ENCODE measurements around the gene UTS2R.

UTS2R gene

DNA sequence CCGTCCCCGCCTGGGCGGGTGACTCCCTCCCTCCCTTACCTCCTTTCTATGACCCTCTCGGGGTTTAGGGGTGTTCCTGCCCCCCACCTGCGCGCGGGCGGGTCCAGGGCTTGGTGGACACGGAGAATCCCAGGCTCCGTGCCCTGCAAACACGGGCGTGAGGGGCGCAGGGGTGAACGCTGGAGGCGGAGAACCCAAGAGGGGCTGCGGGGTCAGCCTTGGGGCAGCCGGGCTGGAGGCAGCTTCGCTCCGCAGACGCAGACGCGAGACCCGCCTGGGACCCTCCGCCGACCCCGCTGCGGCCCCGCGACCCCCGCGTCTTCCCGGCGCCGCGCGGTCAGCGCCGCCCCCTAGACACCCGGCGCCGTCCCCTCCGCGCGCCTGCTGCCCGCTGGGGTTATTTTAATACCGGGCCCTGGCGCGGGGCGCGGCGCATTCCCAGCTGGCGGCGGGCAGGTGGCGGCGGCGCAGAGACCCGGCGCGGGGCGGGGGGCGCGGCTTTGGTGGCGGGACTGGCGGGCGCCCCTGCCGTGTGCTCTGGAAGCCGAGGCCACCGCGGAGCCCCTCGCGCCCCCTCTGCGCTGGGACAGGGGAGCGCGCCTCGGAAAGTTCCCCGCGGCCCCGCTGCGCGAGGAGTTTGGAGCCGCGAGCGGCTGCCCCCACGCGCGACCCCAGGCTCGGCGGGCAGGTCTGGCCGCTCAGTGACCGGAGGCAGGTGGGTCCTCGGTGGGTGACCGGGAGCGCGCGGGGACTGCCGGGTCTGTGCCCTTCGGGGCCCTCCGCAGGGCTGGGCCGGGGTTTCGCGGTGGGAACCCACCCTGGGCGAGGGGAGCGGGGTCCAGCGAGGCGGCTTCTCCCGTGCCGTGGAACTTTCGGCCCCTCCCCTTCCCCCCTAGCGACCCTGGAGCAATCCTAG lies at the start of gene UTS2R:
Gene UTS2R, plus strand, starts transcription at position 433 of the 916 bp plus-strand sequence. CDS start 2,560 bp downstream, outside the sequence.
- no peak for DNase-seq (ENCODE audit: low read depth)

DNA sequence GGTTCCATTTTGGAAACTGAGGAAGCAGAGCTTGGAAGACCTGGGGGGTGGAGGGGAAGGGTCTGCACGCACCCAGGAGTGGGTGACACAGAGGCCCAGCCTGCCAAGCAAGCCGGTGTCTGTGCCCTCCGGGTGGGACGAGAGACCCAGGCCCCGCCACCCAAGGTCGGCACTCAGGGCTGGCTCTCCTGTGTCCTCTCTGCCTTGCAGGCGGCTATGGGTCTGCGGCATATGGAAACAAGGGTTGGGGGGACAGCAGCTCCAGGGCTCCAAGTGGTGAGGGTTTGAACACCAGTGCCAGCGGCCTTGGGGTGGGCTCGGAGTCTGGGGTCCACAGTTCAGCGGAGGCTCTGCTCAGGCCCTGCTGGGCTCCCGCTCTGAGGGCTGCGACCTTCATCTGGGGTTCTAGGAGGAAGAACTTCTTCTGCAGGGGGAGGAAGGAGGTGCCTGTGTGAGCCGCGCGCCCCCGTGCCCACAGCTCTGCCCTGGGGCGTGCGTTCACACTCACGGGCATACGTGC lies 49.6 kb upstream of the UTS2R start:
- no peak for DNase-seq (ENCODE audit: low read depth)

DNA sequence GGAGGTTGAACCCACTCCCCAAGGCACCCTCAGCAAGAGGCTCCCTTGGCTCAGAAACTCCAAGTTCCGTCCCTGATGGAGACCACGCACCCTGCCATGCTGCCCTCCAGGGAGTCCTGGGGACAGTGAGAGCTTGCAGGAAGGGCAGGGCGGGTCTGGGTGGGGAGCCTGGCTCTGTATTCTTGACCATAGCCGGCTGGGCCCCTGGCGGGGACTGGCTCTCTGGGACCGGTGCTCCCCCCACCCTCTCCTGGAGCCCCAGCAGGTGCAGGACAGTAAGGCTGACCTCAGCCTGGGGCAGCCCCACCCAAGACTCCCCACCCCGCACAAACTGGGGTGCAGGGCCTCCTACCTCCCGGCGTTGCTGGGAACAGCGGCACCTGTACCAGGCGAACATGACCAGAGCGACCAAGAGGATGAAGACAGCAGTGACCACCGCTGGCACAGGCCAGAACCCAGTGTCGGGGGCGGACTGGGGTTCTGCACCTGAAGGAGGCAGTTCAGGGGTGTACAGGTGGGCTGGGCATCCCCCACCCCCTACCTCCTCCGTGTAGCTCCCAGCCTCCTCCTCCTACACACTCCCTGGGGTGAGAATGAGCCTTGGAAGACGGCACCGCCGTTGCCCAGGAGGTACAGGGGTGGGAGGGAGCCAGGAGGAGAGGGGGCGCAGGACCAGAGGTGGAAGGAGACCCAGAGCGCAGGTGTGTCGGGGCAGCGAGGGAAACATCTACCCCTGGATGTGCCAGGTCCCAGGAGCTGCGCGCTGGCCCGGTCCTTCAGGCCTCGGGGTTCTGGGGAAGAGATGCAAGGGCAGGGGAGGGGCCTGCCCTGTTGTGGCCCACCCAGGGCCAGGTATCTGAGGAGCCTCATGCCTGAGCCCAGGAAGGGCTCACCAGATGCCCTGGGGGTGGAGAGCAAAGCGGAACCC lies 48.8 kb upstream of the UTS2R start:
- DNase-seq (ENCODE audit: low read depth) = no peak

DNA sequence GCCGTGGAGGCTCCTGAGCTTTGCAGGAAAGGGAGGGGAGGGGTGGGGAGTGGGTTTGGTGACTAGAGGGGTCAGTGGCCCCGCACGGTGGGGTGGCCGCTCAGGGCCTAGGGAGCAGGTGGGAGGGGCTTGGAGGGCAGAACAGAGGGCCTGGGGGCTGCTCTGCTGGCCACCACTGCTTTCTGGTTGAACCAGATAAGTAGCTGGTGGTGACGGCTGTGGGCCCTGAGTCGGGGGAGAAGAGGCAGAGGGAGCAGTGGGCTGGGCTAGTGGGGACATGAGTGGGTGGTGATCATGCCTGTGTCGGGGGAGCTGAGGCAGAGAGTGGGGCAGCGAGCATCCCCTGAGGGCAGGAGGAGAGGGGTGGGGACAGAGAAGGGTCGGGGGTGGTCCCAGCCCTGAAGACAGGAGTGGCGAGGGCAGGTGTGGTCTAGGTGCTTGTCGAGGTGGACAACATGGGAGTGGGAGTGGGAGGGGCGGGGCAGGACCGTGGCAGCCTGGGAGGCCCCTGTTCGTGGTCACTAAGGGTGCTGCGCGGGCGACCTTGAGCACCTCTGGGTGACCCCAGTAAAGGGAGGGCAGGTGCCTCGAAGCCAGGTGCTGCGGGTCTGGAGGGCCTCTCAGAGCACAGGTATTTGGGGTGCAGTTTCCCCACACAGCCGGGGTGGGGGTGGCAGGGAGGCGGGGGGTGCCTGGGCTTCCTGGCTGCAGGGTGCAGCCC lies 47.9 kb upstream of the UTS2R start:
- no peak for DNase-seq (ENCODE audit: low read depth)

DNA sequence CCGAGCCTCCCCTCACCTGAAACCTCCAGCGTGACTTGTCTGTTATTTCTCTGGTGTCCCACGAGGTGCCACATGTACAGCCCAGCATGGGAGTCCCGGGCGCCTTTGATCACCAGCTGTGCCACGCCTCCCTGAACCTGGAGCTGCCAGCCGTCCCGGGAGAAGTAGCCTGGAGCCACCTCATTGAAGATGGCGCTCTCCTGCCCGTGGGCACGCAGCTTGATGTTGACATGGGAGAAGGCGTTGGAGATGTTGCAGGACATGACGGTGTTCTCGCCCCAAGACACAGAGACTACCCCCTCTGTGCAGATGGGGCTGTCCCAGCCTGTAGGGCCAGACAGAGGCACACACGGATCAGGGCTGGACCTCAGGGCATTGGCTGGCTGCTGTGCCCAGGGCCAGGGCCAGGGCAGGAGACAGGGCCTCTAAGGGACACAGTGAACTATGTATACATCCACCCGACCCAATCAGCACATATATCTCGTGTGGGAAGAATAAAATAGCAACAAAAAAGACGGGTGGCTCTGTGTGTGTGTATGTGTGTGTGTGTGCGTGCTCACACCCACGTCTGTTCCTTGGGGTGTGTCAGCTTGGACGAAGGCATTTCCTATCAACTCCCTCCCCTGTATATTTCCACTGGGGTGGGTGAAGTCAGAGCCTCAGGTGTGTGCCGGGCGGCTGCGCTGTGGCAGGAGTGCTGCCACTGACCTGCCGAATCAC lies 46.8 kb upstream of the UTS2R start:
- DNase-seq (ENCODE audit: low read depth) = no peak

DNA sequence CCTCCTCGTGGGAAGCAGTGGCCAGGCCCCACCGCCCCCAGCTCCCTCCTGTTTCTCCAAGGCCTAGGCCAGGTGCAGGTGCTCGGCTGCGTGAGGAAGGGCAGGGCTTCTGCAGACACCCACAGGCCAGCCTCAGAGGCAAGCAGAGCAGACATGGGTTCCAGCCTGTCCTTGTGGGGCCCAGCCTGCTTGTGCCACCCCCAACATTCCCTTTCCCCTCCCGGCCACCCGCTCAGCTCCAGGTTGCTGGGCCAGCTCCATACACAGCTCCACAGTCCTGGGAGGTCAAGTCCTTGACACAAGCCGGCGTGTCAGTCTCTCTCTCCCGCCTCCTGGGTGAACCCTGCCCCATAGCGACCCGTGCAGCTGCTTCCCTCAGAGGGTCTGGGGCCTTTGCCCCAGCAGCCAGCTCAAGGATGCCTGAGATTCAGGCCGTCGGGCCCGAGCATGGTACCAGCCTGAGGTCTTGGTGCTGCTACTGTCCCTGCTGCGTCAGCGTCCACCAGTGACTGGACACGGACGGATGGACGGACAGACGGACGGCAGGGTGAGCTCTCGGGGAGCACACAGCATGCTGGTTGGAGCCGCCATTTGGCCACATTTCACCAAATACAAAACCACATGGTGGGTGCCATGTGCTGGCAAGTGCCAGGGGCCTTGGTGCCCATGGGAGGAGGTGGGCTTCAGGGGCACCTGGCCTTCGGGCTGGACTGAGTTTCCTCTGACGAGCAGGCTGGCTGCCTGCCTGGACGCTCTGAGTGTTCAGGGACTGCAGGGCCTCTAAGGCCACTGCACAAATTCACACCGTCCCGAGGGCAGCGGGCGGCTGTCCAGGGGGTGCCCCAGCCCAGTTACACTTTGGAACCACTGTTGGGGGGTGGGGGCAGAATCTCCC lies 46.0 kb upstream of the UTS2R start:
- DNase-seq (ENCODE audit: low read depth) = no peak

DNA sequence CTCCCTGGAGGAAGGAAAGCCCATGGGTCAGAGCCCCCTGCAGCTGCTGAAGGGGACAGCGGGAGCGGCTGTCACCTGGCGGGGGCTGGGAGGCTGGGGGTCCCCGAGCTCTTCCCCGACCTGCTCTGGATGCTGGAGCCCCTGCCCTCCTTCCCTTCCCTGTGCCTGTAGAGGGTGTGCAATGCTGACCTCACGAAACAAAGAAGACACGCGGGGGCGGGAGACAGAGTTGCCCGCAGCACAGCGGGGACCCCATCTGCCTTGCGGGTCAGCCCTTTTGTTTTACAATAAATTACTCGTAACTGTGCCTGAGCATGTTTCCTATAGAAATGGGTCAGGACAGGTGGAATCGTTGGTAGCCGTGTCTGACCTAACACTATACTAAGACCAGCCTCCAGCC lies 44.3 kb upstream of the UTS2R start:
- DNase-seq (ENCODE audit: low read depth) = no peak

DNA sequence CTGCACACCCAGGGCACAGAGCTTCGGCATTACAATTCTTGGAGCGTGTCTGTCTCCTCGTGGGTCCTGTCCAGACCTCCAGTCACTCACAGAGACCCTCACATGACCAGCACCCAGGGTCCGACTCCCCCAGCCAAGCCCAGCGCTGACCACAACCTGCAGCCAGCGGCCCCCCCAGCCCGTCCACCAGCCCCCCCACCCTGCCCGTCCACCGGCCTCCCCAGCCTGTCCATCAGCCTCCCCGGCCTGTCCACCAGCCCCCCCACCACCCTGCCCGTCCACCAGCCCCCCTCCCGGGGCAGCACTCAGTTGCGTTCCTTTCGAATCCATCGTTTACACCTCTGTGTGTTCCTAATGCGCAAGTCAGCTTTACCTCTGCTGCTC lies 43.8 kb upstream of the UTS2R start:
- DNase-seq (ENCODE audit: low read depth) = no peak

DNA sequence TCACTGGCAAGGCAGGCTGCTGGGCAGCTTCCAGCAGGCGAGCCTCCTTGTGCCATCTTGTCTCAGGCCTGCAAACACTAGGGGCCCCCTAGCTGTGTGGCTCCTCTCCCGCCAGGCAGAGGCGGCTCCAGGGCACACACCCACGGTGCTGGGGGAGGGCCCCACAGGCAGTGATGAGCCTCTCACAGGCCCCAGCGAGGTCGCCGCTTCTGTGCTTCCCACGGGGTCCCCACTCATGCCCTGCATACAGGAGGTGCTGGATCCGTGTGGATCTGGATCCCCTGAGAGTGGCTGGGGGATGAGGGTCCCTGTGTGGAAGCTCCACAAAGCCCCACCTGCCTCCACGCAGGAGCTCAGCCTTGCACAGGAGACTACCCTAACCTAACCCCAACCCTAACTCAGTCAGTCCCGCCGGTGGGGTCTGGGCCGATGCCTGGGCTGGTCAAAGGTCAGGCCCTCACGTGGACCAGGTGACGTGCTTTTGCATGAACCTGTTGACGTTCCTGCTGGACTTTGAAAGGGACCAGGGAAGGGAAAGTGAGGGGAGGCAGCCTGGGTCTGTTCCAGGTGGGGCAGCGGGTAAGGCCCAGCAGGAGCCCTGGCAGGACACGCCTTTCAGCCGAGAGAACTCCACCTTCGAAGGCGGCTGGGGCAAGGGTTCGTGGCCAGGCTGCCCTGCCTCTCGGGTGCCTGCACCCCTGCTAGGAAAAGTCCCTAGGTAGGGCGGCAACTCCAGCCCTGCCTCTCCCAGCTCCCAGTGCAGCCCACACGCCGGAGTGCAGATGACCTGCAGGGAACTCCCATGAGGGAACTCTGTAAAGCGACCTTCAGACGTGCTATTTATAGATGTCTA lies 43.2 kb upstream of the UTS2R start:
- no peak for DNase-seq (ENCODE audit: low read depth)

DNA sequence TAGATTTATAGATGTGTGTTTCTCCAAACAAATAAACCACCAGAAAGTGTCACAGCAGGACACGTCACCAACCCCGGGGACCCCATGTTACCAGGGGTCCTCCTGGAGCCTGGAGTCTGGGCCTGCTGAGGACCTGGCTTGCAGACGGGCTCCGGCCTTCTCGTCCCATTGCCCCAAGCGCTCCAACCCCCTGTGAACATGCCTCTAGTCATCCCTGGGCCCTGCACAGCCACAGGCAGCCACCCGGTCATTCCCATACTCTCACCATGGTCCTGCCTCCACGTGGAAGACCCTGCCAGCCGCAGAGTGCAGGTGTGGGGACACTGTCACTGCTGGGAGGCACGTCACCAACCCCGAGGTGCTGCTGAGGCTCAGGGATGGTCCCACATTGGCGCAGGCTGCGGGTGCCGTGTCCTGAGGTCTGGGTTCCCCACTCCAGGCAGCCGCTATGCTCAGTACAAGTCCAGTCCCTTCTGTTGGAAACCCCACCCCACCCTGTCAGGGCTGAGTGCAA lies 42.5 kb upstream of the UTS2R start:
- DNase-seq (ENCODE audit: low read depth) = no peak

DNA sequence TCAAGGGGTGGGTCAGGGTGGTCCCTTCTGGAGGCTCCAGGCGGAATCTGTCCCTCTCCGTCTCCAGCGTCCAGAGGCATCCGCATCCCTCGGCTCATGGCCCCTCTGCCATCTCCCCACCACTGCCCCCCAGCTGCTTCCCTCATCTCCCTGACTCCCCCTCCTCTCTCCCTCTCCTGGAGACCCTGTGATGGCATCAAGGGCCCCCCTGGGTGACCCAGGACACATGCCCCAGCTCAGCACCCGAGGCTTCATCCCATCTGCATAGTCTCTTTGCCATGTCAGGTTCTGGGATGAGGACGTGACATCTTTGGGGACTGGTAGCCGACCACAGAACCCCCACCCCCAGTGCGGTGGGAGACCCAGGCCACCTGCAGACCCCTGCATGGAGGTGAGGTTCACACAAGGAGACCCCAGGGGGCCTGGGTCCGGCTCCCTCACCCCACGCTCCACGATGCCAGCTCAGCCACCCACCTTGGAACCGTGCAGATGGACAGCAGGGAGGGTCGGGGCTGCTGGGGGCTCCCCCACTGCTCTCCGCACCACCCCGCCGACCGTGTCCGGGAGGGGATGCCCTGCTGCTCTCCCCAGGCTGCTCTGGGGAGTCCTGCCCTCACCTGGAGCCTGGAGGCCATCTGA lies 41.8 kb upstream of the UTS2R start:
- DNase-seq (ENCODE audit: low read depth) = no peak

DNA sequence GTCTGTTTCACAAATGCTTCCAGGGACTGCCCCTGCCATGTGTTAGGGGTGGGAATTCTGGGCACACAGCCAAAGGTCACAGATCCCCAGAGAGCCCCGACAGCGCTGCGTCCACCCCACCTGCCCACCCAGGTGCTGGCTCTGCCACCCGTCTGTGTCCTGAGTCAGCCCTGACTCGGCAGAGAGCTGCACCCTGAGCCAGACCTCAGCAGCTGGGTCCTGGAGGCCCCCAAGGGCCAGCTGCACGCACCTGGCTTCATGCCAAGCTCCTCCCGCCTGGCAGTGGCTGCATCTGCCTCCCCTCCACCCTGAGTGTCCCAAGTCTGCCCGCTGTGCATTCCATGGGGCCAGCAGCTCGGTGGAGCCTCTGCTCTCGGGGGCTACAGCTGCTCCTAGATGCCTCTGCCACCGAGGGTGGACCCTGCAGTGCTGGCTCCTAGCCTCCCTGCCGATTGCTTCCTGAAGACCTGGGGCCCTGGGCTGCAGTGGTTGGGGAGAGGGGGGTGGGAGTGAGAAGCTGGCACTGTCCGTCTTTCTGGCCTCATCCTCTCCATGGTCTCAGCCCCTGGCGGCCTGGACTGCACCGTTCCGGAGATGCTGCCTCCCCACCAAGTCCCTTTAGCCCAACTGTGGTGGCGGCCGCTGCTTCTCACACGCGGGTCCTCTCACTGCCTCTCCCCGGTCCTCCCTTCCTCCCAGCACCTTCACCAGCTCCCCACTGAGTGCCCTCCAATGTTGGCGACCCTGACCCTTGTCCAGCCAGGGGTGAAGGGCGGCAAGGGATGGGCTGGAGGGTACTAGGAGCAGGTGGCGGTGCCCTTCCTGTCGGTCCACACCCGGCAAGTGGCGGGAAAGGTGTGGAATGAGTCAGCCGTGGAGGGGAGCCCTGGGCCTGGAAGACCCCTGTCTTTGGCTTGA lies 41.0 kb upstream of the UTS2R start:
- no peak for DNase-seq (ENCODE audit: low read depth)

DNA sequence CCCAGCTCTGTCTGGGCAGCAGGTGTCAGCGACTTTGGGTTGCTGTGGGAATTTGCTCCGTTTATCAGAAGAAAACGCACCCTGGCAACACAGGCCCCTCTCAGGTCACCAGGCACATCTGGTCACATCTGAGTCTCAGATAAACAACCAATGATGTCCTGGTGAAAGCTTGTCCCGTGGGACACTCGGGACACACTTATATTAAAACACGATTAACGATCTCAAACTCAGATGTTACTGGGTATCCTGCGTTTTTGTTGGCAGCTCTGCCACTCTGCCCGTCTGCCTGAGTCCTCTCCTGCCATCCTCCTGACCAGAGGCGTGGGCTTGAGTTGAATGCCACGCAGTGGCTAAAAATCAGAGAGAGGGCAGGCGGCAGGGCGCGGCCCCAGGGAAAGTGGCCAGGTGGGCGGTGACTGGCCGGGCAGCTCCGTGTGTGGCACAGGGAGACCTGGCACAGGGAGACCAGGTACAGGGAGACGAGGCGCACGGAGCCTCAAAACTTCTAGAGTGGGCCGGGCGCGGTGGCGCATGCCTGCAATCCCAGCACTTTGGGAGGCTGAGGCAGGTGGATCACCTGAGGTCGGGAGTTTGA lies 40.1 kb upstream of the UTS2R start:
- no peak for DNase-seq (ENCODE audit: low read depth)

DNA sequence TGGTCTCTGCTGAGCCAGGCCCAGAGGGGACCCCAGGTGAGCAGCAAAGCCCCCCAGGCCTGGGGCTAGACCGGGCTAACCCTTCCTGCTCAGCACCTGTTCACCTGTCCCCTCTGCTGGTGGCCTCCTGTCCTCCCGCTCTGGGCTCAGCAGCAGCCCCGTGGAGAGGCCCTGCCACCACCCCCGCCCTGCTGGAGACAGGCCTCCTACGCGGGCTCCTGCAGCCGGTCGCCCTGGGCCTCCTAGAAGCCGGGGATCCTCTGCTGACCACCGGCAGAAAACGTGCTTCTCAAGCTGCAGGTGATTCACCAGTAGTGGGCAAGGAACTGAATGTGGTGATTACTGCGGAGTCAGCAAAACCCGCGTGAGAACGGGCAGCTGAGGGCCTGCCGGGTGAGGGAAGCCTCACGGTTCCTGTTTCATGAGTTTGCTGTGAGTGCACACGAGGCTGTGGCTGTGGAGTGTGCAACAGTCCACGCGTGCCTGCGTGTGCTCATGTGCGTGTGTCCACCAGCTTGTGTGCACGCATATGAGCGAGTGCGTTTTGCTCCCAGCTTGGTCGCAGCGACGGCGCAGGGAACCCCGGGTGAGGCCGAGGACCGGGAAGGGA lies 38.8 kb upstream of the UTS2R start:
- no peak for DNase-seq (ENCODE audit: low read depth)

DNA sequence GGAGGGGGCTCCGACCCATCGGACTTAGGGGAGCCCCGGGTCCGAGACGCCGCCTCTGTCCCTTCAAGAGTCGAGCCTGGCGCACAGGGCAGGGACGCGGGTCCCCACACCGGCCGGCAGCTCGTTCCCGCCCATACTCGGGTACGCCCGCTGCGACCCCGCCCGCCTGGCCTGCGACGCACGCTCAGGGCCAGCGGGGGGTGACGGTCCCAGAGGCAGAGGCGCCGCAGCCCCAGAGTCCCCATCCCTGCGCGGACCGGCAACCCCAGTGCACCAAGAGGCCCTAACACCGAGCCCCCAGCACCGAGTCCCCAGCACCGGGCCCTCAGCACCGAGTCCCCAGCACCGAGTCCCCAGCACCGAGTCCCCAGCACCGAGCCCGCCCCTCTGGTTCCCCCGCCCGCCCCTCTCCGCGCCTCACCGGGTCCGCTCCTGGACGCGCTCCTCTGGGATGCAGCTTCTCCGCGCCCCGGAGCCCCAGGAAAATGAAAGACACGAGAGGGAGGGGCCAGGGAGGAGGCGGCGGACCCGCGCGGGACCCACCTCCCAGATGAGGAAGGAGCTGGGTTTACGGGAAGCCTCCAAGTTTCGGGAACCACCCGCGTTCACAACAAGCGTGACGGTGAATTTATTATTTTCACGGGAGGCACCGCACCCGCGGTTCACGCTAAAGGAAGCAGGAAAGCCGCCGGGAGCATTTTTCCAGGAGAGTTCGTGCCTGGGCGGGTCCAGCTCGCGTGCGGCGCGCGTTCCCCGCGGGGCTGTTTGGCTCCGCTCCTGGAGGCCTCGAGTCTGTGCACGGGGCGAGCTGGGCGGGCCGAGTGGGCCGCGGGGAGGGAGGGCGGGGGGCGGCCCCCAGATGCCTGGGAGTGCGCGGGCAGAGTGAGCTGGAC lies 38.0 kb upstream of the UTS2R start, which contains the start of gene SECTM1:
Gene SECTM1, minus strand, starts transcription at position 488 of the 893 bp plus-strand sequence. CDS start 6,526 bp downstream, outside the sequence.
- no peak for DNase-seq (ENCODE audit: low read depth)
